ENCODE results near the gene MKI67.
"Not testable (repeated sequence)": the region's sequence is repeated elsewhere in the genome, so short reads cannot be mapped to it uniquely, and the experiment has no call there.

MKI67 gene

DNA sequence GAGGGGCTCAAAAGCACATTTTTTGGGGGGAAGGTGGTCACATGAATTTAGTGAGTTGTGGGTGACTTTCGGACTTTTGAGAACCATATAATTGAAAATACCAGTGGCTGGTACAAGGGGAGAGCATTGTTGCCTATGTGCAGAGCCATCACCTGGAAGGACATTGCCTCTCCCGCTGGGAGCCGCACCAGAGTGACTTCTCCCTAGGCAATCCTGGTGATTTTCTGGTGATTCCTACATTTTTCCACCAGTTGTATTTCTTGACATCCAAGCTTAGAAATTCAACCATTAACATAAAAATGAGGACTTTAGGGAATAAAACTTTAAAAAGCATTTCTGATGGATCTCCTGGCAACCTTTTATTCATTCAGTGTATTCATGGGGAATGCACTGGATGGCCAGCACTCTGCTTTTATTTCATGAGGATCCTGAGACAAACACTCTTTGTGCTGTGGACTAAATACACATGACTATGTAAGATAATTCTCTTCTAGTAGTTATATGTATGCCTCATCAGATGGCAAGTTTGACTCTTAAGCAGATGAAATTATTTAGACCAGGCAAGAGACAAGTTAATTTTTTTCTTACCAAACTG lies 41.8 kb upstream of the MKI67 start:
- no peak overlapping the region for H3K27ac ChIP-seq
- TF ChIP-seq, protein P1, sequence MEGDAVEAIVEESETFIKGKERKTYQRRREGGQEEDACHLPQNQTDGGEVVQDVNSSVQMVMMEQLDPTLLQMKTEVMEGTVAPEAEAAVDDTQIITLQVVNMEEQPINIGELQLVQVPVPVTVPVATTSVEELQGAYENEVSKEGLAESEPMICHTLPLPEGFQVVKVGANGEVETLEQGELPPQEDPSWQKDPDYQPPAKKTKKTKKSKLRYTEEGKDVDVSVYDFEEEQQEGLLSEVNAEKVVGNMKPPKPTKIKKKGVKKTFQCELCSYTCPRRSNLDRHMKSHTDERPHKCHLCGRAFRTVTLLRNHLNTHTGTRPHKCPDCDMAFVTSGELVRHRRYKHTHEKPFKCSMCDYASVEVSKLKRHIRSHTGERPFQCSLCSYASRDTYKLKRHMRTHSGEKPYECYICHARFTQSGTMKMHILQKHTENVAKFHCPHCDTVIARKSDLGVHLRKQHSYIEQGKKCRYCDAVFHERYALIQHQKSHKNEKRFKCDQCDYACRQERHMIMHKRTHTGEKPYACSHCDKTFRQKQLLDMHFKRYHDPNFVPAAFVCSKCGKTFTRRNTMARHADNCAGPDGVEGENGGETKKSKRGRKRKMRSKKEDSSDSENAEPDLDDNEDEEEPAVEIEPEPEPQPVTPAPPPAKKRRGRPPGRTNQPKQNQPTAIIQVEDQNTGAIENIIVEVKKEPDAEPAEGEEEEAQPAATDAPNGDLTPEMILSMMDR (conservative IDR thresholded peaks at IDR 0.05): no peak

DNA sequence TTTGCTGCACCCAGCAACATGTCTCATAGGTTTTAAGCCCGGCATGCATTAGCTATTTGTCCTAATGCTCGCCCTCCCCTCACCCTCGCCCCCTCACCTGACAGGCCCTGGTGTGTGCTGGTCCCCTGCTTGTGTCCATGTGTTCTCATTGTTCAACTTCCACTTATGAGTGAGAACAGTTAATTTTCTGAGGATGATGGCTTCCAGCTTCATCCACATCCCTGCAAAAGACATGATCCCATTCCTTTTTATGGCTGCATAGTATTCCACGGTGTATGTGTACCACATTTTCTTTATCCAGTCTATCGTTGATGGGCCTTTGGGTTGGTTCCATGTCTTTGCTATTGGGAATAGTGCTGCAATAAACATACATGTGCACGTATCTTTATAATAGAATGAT lies 40.9 kb upstream of the MKI67 start:
- H3K27ac ChIP-seq: not testable (repeated sequence)

DNA sequence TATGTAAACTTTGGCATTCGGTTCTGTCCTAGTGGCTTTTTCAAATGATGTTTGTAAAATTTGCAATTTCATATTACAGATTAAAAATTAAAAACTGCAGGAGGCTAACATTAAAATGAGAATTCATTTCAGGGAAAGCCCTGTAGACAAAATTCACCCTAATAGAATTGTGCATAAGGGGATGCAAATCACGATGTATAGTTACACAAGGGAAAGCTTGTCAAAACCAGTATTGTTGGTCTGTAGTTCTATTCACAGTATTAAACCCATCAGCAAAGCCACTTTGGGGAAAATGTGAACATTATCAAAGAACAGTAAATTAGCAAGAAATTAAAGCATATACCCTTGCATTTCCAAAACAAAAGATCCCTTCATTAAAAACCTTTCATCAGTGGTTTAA lies 39.9 kb upstream of the MKI67 start:
- TF ChIP-seq, protein P1 (conservative IDR thresholded peaks at IDR 0.05): no peak

DNA sequence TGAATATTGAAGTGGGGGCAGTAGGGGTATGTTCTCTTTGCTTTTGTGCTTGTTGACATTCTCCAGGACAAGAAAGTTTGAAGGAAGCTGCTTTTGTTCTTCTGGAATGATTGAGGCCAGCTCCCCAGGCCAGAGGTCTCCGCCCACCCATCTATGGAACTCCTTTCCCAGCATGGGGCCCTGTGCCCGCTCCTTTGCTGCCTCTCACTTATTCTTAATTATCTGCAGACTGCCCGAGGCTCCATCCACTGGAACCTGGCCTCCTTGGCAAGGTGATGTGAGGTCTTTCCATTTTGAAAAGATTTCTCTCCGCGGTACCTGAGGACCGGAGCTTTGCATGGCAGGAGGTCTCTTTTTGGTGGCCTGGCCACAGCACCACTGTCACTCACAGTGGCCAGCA lies 39.3 kb upstream of the MKI67 start:
- H3K27ac ChIP-seq: no peak overlapping the region
- TF ChIP-seq, protein P1 (conservative IDR thresholded peaks at IDR 0.05): no peak

More for the DNA sequence above, 39.9 kb upstream of the MKI67 start:
- H3K27ac ChIP-seq: no peak overlapping the region

DNA sequence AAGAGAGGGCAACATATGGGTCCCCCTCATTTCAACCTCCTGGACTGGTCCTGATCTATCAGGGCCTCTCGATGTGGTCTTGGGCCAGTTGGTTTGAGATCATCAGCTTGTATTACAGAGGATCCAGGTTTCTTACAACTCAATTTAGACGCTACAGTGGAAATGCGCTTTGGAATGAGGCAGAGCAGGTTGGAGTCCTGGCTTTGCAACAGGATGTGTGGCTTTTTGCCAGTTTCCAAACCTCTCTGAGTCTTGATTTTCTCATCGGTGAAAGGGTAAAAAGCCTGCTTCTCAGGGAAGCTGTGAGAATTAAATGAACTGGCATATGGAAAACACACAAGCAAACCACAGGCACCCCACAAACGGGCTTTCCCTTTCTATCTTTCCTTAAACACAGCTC lies 37.5 kb upstream of the MKI67 start:
- TF ChIP-seq, protein P1 (conservative IDR thresholded peaks at IDR 0.05): no peak
- no peak overlapping the region for H3K27ac ChIP-seq

DNA sequence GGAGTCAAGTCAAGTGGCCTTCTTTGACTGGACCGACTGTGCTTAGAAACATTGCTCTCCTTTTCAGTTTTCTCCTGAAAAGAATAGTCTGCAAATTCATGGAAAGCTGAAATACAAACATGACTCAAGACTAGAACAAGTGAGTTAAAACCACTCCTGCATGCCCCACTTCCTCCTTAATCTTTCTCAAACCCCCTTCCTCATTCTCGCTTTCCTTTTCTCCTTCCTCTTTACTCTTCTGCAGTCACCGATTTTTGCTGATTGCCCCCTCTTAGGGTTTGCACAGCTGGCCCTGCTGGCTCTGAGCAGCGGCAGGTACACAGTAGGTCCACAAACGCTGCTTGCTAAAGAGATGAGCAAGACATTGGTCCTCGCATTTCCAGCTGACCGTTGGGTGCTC lies 34.8 kb upstream of the MKI67 start:
- no peak overlapping the region for H3K27ac ChIP-seq
- TF ChIP-seq, protein P1 (conservative IDR thresholded peaks at IDR 0.05): no peak

DNA sequence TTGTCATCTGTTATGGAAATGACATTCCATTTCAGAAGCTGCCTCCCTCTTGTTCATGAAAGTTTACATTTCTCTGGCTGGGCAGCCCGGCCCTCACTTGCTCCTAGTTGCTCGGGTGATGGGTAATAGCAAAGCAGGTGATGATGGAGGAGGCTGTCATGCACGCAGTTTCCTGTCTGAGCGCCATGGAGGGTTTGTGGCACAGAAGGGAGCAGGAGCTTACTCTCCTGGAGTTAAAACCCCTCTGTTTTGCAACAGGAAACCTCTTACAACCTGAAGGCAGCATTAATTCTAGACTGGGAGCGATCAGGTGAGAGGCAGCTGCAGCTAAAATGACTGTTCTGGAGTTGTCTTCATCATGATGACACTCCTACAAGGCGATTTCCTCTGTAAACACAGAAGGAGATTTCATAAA lies 34.1 kb upstream of the MKI67 start:
- H3K27ac ChIP-seq: no peak overlapping the region
- TF ChIP-seq, protein P1 (conservative IDR thresholded peaks at IDR 0.05): no peak

- no peak overlapping the region for H3K27ac ChIP-seq
- TF ChIP-seq, protein P1 (conservative IDR thresholded peaks at IDR 0.05): no peak
Observed at GRCh38 chr10:128158021-128158795, 32.0 kb upstream of the MKI67 start.

Data from VCaP (cell line).